Measurements from ENCODE around the gene PGAP6. TPM values are rescaled to one million over a fixed set of nuclear protein-coding genes. Genes with fewer than 3 reads are reported as not detected.

PGAP6 gene
- total RNA-seq, 1 experiment from 2014 or later: 85.5 TPM

DNA sequence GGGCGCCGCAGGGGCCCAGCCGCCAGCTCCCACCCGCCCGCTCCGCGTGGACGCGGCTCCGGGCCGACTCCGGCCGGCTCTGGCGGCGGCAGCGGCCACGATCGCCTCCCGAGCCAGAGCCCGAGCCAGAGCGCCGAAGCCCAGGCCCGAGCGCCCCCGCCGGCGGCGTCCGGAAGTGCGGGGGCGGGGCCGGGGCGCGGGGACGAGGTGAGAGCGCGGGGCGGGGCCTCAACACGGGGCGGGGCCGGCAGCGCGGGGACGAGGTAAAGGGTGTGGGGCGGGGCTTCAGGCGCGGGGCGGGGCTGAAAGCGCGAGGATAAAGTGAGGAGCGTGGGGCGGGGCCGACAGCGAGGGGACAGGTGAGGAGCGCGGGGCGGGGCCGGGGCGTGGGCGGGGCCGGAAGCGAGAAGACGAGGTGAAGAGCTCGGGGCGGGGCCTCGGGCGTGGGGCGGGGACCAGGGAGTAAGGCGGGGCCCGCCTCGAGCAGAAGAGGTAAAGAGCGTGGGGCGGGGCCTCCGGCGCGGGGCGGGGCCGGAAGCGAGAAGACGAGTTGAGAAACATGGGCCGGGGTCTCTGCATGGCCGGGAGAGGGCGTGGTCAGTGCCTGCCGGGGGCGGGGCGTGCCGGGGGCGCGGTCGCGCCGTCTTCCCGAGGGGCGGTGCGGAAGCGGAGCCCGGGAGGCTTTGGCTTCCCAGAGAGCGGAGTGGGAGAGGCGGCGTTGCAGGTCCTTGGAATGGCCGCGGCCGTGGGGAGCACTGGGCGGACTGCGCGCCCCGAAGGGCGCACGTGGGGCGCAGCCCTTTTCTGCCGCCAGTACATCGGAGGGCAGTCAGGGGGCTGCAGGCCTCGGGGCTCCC lies 29.0 kb downstream of the PGAP6 start, which contains the start of gene AXIN1:
AXIN1 (minus strand) TSS at position 177 of the 857 bp plus-strand sequence. CDS start 5,698 bp downstream, outside the sequence.
- TF ChIP-seq, protein P1, sequence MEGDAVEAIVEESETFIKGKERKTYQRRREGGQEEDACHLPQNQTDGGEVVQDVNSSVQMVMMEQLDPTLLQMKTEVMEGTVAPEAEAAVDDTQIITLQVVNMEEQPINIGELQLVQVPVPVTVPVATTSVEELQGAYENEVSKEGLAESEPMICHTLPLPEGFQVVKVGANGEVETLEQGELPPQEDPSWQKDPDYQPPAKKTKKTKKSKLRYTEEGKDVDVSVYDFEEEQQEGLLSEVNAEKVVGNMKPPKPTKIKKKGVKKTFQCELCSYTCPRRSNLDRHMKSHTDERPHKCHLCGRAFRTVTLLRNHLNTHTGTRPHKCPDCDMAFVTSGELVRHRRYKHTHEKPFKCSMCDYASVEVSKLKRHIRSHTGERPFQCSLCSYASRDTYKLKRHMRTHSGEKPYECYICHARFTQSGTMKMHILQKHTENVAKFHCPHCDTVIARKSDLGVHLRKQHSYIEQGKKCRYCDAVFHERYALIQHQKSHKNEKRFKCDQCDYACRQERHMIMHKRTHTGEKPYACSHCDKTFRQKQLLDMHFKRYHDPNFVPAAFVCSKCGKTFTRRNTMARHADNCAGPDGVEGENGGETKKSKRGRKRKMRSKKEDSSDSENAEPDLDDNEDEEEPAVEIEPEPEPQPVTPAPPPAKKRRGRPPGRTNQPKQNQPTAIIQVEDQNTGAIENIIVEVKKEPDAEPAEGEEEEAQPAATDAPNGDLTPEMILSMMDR (IDR thresholded peaks at IDR 0.05; ENCODE audit: insufficient read depth in 1 of 2, low read depth in 1 of 2, low read length in 1 of 2, severe bottlenecking in 1 of 2, unreplicated experiment in 1 of 2): peak; percentile 24 to 40
- BruUV-seq (replicated peaks): no TSS peak
- H3K9me3 Mint-ChIP-seq (ENCODE audit: unreplicated experiment): no peaks in the 10 kb centered on the region
- peaks cover 9% of the 10 kb centered on the region; the same call in 1 of the 2 replicates for H3K4me1 ChIP-seq
- H3K36me3 ChIP-seq (ENCODE audit: control insufficient read depth, insufficient read depth, low read length): peaks cover 1% of the 10 kb centered on the region; the same call in 1 of the 2 replicates
- H3K4me1 Mint-ChIP-seq (ENCODE audit: low read depth, unreplicated experiment): no peaks in the 10 kb centered on the region
- ChIA-PET POLR2A (interaction anchor here (0.5 to 2.1 kb wide), 17 partner anchors 9 to 1739 kb away, joined by 3 to 19 read pairs (median 4); partner anchors contain the start of genes LUC7L and MRPL28), CTCF (interaction anchor here (0.5 to 1.4 kb wide), 28 partner anchors 9 to 991 kb away, joined by 3 to 19 read pairs (median 4); partner anchors contain the start of genes LUC7L and MRPL28)
- H3K27me3 ChIP-seq (replicated peaks; ENCODE audit: control insufficient read depth, insufficient read depth, low read length): no peaks in the 10 kb centered on the region
- no peaks in the 10 kb centered on the region for H3K36me3 Mint-ChIP-seq (ENCODE audit: insufficient read depth, unreplicated experiment)
- H3K4me3 Mint-ChIP-seq (ENCODE audit: unreplicated experiment): peak within 1 kb of the TSS; percentile 74
- H3K9me3 ChIP-seq: no peaks in the 10 kb centered on the region
- H3K4me3 ChIP-seq (ENCODE audit: low read depth, low read length): peak within 1 kb of the TSS; percentile 66
- DNase-seq: peak; percentile 99
- no peaks in the 10 kb centered on the region for H3K27me3 Mint-ChIP-seq (ENCODE audit: insufficient read depth, unreplicated experiment)
- H3K27ac Mint-ChIP-seq (ENCODE audit: unreplicated experiment): no peak within 1 kb of the TSS
- intact Hi-C loops (cut with micrococcal nuclease; ENCODE audit: unreplicated experiment): loop anchor here (5.0 kb wide), 1 partner anchor 125 kb away; the partner anchor contains the start of gene LUC7L

DNA sequence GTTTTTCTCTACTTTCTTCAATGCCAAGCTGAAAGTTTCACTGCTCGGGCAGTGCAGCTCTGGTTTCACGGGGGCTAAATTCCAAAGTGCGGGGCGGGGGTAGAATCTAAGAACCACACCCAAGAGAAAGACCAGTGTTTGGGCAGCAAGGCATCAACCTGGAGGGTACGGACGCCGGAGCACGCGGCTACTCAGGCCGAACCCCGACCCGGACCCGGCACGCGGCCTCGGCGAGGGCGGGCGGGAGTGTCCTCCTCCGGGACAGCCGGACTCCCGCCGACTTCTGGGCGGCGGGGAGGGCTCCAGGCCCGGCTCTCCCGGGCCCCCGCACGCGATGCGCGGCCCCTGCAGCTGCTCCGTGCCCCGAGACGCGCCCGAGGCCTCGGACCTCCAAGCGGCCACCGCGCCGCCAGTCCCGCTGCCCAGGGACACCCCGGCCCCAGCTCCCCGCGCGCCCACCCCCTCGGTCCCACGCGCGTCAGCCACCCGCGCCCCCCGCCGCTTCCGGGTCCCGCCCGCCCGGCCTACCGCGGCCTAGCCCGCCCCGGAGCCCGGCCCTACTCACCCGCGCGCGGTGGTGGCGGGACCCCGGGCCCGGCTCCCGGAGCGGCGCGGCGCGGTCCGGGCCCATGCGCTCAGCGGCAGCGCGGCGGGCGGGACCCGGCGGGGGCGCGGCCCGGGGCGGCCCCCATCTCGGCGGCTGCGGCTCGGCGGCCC lies 29.8 kb downstream of the PGAP6 start:
- Histone ChIP-seq H3K36me3 (ENCODE audit: control insufficient read depth, insufficient read depth, low read length) (peaks cover 1% of the 10 kb centered on the region; the same call in 1 of the 2 replicates), H3K9me3 (no peaks in the 10 kb centered on the region), H3K27me3 (replicated peaks; ENCODE audit: control insufficient read depth, insufficient read depth, low read length) (no peaks in the 10 kb centered on the region), H3K4me3 (ENCODE audit: low read depth, low read length) (peak overlapping the region; percentile 66), H3K4me1 (peaks cover 9% of the 10 kb centered on the region; the same call in 1 of the 2 replicates)
- Mint-ChIP-seq H3K36me3 (ENCODE audit: insufficient read depth, unreplicated experiment) (no peaks in the 10 kb centered on the region), H3K4me1 (ENCODE audit: low read depth, unreplicated experiment) (no peaks in the 10 kb centered on the region), H3K9me3 (ENCODE audit: unreplicated experiment) (no peaks in the 10 kb centered on the region), H3K27ac (ENCODE audit: unreplicated experiment) (no peak overlapping the region), H3K4me3 (ENCODE audit: unreplicated experiment) (peak overlapping the region; percentile 74), H3K27me3 (ENCODE audit: insufficient read depth, unreplicated experiment) (no peaks in the 10 kb centered on the region)
- intact Hi-C loops (cut with micrococcal nuclease; ENCODE audit: unreplicated experiment): loop anchor here (5.0 kb wide), 1 partner anchor 125 kb away; the partner anchor contains the start of gene LUC7L
- ChIA-PET CTCF (interaction anchor here (0.5 to 1.4 kb wide), 16 partner anchors 10 to 360 kb away, joined by 3 to 19 read pairs (median 5); partner anchors contain the start of gene MRPL28), POLR2A (interaction anchor here (0.6 to 2.1 kb wide), 8 partner anchors 10 to 1740 kb away, joined by 3 to 19 read pairs (median 4); partner anchors contain the start of gene LUC7L)
- TF ChIP-seq, protein P1 (IDR thresholded peaks at IDR 0.05; ENCODE audit: insufficient read depth in 1 of 2, low read depth in 1 of 2, low read length in 1 of 2, severe bottlenecking in 1 of 2, unreplicated experiment in 1 of 2): no peak
- DNase-seq: peak in 1 of 2 experiments; percentile 34
- no TSS peak for BruUV-seq (replicated peaks)

DNA sequence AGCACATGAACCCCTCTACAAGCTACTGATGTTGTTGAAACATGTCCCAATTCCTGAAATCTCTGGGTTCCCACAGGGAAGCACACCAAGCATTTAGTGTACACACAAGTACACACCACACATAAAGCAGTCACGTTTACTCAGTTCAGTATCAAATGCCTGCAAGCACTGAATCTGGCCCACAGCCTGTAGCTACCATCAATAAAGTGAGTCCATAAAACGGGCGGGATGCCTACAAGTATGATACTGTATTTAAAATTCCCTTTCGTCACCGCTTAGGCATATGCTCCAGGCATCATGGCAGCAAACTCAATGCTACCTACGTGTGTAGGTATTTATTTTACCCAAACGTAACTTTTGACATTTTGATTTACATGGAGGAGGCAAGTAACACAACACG lies 31.6 kb downstream of the PGAP6 start:
- no peak overlapping the region for H3K27ac Mint-ChIP-seq (ENCODE audit: unreplicated experiment)
- H3K27me3 Mint-ChIP-seq (ENCODE audit: insufficient read depth, unreplicated experiment): no peaks in the 10 kb centered on the region
- H3K4me3 Mint-ChIP-seq (ENCODE audit: unreplicated experiment): no peak overlapping the region
- intact Hi-C loops (cut with micrococcal nuclease; ENCODE audit: unreplicated experiment): loop anchor here (5.0 kb wide), 1 partner anchor 123 kb away; the partner anchor contains the start of gene LUC7L
- H3K4me1 ChIP-seq: peaks cover 9% of the 10 kb centered on the region; the same call in 1 of the 2 replicates
- TF ChIP-seq, protein P1 (IDR thresholded peaks at IDR 0.05; ENCODE audit: insufficient read depth in 1 of 2, low read depth in 1 of 2, low read length in 1 of 2, severe bottlenecking in 1 of 2, unreplicated experiment in 1 of 2): no peak
- no peaks in the 10 kb centered on the region for H3K9me3 Mint-ChIP-seq (ENCODE audit: unreplicated experiment)
- peaks cover 14% of the 10 kb centered on the region for H3K36me3 Mint-ChIP-seq (ENCODE audit: insufficient read depth, unreplicated experiment)
- no peak overlapping the region for H3K4me3 ChIP-seq (ENCODE audit: low read depth, low read length)
- no peaks in the 10 kb centered on the region for H3K27me3 ChIP-seq (replicated peaks; ENCODE audit: control insufficient read depth, insufficient read depth, low read length)
- H3K4me1 Mint-ChIP-seq (ENCODE audit: low read depth, unreplicated experiment): no peaks in the 10 kb centered on the region
- H3K9me3 ChIP-seq: no peaks in the 10 kb centered on the region
- CTCF ChIA-PET: no interaction called here
- TSS peak; percentile 48 for BruUV-seq (replicated peaks)
- DNase-seq: no peak
- POLR2A ChIA-PET: no interaction called here
- H3K36me3 ChIP-seq (ENCODE audit: control insufficient read depth, insufficient read depth, low read length): peaks cover 2% of the 10 kb centered on the region; the same call in 1 of the 2 replicates
